Gastroesophageal sphincter (tissue), 3 donors: Measurements from ENCODE around the gene LGI2.

ENCODE experiments used
- EP300 ChIP-seq: sonication (generic); formaldehyde crosslinking; IDR thresholded peaks from one replicate; pipeline ENCODE4 v1.6.1; 2017; ENCODE audit warnings: antibody characterized with exemption, mild to moderate bottlenecking
- POLR2A ChIP-seq, 2 donors: fragments of 450-650 bp; IDR thresholded peaks; one replicate each; pipeline ENCODE4 v1.6.1; 2017; ENCODE audit warnings: antibody characterized with exemption in 2 of 2, mild to moderate bottlenecking in 2 of 2, moderate library complexity in 1 of 2
- POLR2AphosphoS5 ChIP-seq: sonication (generic); formaldehyde crosslinking; IDR thresholded peaks from one replicate; pipeline ENCODE4 v1.6.1; 2017; ENCODE audit warnings: antibody characterized with exemption
- TF ChIP-seq, protein P1 (sequence below), 4 experiments: fragments of 200-600 bp in 2 of 4; fragments of 450-650 bp in 2 of 4; sonication (generic) in 1 of 4; IDR thresholded peaks; one replicate each; pipeline ENCODE4 v1.5.1; 2017 to 2019; ENCODE audit warnings: antibody characterized with exemption in 4 of 4, mild to moderate bottlenecking in 2 of 4, moderate library complexity in 2 of 4

DNA sequence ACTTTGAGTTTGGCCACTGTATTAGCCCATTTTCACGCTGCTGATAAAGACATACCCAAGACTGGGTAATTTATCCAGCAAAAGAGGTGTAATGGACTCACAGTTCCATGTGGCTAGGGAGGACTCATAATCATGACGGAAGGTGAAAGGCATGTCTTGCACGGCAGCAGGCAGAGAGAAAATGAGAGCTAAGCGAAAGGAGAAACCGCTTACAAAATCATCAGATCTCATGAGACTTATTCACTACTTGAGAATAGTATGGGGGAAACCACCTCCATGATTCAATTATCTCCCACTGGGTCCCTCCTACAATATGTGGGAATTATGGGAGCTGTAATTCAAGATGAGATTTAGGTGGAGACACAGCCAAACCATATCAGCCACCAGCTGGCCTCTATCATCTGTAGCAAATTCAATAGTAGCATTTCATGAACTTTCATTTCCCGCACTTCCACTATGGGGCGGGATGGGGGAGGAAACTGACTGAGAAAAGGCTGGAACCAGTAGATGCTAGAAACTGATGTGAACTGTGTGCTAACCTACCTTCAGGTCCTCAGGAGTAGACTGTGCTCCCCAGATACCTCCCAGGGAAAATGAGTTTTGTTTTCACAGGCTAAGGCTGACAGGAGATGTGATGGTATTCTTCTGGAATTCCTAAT lies 35.3 kb upstream of the LGI2 start:
- TF ChIP-seq, protein P1, sequence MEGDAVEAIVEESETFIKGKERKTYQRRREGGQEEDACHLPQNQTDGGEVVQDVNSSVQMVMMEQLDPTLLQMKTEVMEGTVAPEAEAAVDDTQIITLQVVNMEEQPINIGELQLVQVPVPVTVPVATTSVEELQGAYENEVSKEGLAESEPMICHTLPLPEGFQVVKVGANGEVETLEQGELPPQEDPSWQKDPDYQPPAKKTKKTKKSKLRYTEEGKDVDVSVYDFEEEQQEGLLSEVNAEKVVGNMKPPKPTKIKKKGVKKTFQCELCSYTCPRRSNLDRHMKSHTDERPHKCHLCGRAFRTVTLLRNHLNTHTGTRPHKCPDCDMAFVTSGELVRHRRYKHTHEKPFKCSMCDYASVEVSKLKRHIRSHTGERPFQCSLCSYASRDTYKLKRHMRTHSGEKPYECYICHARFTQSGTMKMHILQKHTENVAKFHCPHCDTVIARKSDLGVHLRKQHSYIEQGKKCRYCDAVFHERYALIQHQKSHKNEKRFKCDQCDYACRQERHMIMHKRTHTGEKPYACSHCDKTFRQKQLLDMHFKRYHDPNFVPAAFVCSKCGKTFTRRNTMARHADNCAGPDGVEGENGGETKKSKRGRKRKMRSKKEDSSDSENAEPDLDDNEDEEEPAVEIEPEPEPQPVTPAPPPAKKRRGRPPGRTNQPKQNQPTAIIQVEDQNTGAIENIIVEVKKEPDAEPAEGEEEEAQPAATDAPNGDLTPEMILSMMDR (IDR thresholded peaks at IDR 0.05) = no peak
- TF ChIP-seq POLR2A (IDR thresholded peaks at IDR 0.05) (no peak), EP300 (no peak), POLR2AphosphoS5 (no peak)
